K562 (cell line): ENCODE measurements around the gene SPTBN4. TPM values are rescaled to one million over a fixed set of nuclear protein-coding genes. Genes with fewer than 3 reads are reported as not detected.
A peak's percentile ranks its signal among the peaks of the same experiment; 100 is the strongest.

Experiments
- BRD9 ChIP-seq: fragments of 450-650 bp; IDR thresholded peaks from 2 replicates; pipeline ENCODE4 v1.6.1; 2018; ENCODE audit warnings: low read depth; ENCODE audit not compliant: partially characterized antibody
- DIDO1 ChIP-seq: fragments of 450-650 bp; IDR thresholded peaks from 2 replicates; pipeline ENCODE4 v1.6.1; 2016; ENCODE audit warnings: low read depth, missing biosample characterization, missing genetic modification characterization
- E2F1 ChIP-seq: sonication (generic); formaldehyde crosslinking; IDR thresholded peaks from 2 replicates; pipeline ENCODE4 v1.8.1; 2023; ENCODE audit warnings: mild to moderate bottlenecking, missing genetic modification reagents, moderate library complexity
- FOXK2 ChIP-seq, 2 experiments: fragments of 450-650 bp; IDR thresholded peaks in 1 of 2; conservative IDR thresholded peaks in 1 of 2; 2 replicates each; pipeline ENCODE4 v1.6.1; 2016; ENCODE audit warnings: low read depth in 2 of 2, mild to moderate bottlenecking in 1 of 2
- GATA2 ChIP-seq: sonication (generic); formaldehyde crosslinking; IDR thresholded peaks from 2 replicates; pipeline ENCODE4 v1.4.0; 2020; ENCODE audit warnings: mild to moderate bottlenecking, missing genetic modification reagents
- MAFG ChIP-seq: fragments of 450-650 bp; conservative IDR thresholded peaks from 2 replicates; pipeline ENCODE4 v1.6.1; 2016; ENCODE audit warnings: missing genetic modification characterization, missing compliant biosample characterization
- MIER1 ChIP-seq: fragments of 450-650 bp; IDR thresholded peaks from 2 replicates; pipeline ENCODE4 v1.6.1; 2016; ENCODE audit warnings: antibody characterized with exemption, mild to moderate bottlenecking, low read depth
- RAD21 ChIP-seq, 2 experiments: fragments of 250-450 bp in 1 of 2; fragments of 450-650 bp in 1 of 2; sonication (Bioruptor Pico) in 1 of 2; formaldehyde crosslinking in 1 of 2; IDR thresholded peaks in 1 of 2; conservative IDR thresholded peaks in 1 of 2; 2 replicates each; pipeline versions ENCODE4 v1.4.0 to v1.8.0; 2020 to 2022; ENCODE audit warnings: mild to moderate bottlenecking in 2 of 2, moderate library complexity in 1 of 2
- SETDB1 ChIP-seq: IDR thresholded peaks from one replicate; pipeline ENCODE4 v1.6.1; 2012; ENCODE audit warnings: low read length, control low read depth, inconsistent platforms
- ZBTB40 ChIP-seq, 2 experiments: fragments of 450-650 bp in 1 of 2; sonication (generic) in 1 of 2; formaldehyde crosslinking in 1 of 2; IDR thresholded peaks; 2 replicates each; pipeline versions ENCODE4 v1.7.1 to v1.9.0; 2016 to 2022; ENCODE audit warnings: inconsistent platforms in 1 of 2, mild to moderate bottlenecking in 1 of 2, missing genetic modification reagents in 1 of 2
- ZC3H11A ChIP-seq: IDR thresholded peaks from 2 replicates; pipeline ENCODE4 v1.6.1; 2012; ENCODE audit warnings: low read depth, low read length, improper control_type of control experiment
- ZNF274 ChIP-seq: IDR thresholded peaks from 2 replicates; pipeline ENCODE4 v1.6.1; 2011; ENCODE audit warnings: low read depth, mild to moderate bottlenecking, low read length, moderate library complexity, borderline replicate concordance
- ZNF583 ChIP-seq: fragments of 250-450 bp; sonication (Bioruptor Pico); IDR thresholded peaks from 2 replicates; pipeline ENCODE4 v1.4.0; 2020
- ZNF639 ChIP-seq, 2 experiments: fragments of 200-800 bp in 1 of 2; sonication (Bioruptor generic) in 1 of 2; sonication (generic) in 1 of 2; formaldehyde crosslinking in 1 of 2; IDR thresholded peaks in 1 of 2; conservative IDR thresholded peaks in 1 of 2; 2 replicates each; pipeline versions ENCODE4 v1.5.0 to v1.6.1; 2016 to 2020; ENCODE audit warnings: missing compliant biosample characterization in 1 of 2, missing genetic modification characterization in 1 of 2, missing genetic modification reagents in 1 of 2
- polyA plus RNA-seq, 8 experiments: library from polyadenylated mRNA; depleted of rRNA in 4 of 8; stranded (reverse) in 5 of 8; unstranded in 3 of 8; fragments of >200 nt; fragmentation: Nextera tagmentation in 2 of 8; fragmentation: Illumina TruSeq in 1 of 8; extraction: Ambion mirVana in 2 of 8; extraction: Trizol in 1 of 8; gene quantifications; 2 replicates each; pipeline versions ENCODE4 v1.2.1 to v1.2.3, GENCODE V29; 2011 to 2014; ENCODE audit warnings: inconsistent platforms in 1 of 8, missing spikeins in 1 of 8
- total RNA-seq, 7 experiments: library from RNA; depleted of rRNA in 6 of 7; stranded (reverse); fragments of >200 nt in 6 of 7; fragmentation: Illumina TruSeq in 2 of 7; extraction: Trizol in 2 of 7; gene quantifications; 2 replicates each; pipeline versions ENCODE4 v1.2.1 to v1.2.3, GENCODE V29; 2011 to 2021; ENCODE audit warnings: low replicate concordance in 1 of 7

The SPTBN4 gene
- total and polyA plus RNA-seq, 9 of the 15 experiments (the other 6 are each of a cell fraction or from before 2014, with no cell fraction given) = 0.01 to 1.5 (median 0.86) TPM

- TF ChIP-seq ZNF274 (no peak), DIDO1 (tag) (no peak), RAD21 (CRISPR knock-in tag; conservative IDR thresholded peaks at IDR 0.05 in 1 of 2, IDR thresholded peaks at IDR 0.05 in 1 of 2) (peak in 1 of 2 experiments; percentile 24; a peak in 1 of 4 replicates), BRD9 (peak; percentile 65), FOXK2 (conservative IDR thresholded peaks at IDR 0.05 in 1 of 2, IDR thresholded peaks at IDR 0.05 in 1 of 2; ENCODE audit: low read depth in 2 of 2) (peak; percentile 45 to 62; a peak in 2 of 4 replicates), E2F1 (CRISPR knock-in tag) (no peak), GATA2 (CRISPR knock-in tag) (no peak), ZNF583 (no peak; the same call in 1 of the 2 replicates), MAFG (tag) (no peak), ZNF639 (CRISPR knock-in tag; conservative IDR thresholded peaks at IDR 0.05 in 1 of 2, IDR thresholded peaks at IDR 0.05 in 1 of 2) (no peak; a peak in 1 of 4 replicates), MIER1 (peak; percentile 73; the same call in 1 of the 2 replicates), ZBTB40 (IDR thresholded peaks at IDR 0.05) (peak; percentile 68), ZBTB40 (CRISPR knock-in tag; IDR thresholded peaks at IDR 0.05) (no peak), SETDB1 (no peak), ZC3H11A (no peak)
Observed at GRCh38 chr19:40443131-40443999, 23.4 kb upstream of the SPTBN4 start (continued).
